IgD-negative memory B cell (primary cell): ENCODE measurements around the gene GUF1. TPM values are rescaled to one million over a fixed set of nuclear protein-coding genes. Genes with fewer than 3 reads are reported as not detected.
A peak's percentile ranks its signal among the peaks of the same experiment; 100 is the strongest.

Experiments used
- H3K27ac Mint-ChIP-seq, 3 donors: one replicate each; pipeline ENCODE4 v1.8.0; 2020 to 2022; ENCODE audit warnings: mild to moderate bottlenecking in 3 of 3, mixed read lengths in 3 of 3, moderate library complexity in 1 of 3
- H3K27me3 Mint-ChIP-seq: one replicate; pipeline ENCODE4 v1.8.0; 2021; ENCODE audit warnings: mixed read lengths
- H3K36me3 Mint-ChIP-seq: one replicate; pipeline ENCODE4 v1.8.0; 2020; ENCODE audit warnings: mild to moderate bottlenecking, mixed read lengths
- H3K4me1 Mint-ChIP-seq, 3 donors: one replicate each; pipeline ENCODE4 v1.8.0; 2020 to 2022; ENCODE audit warnings: mixed read lengths in 3 of 3, mild to moderate bottlenecking in 1 of 3
- H3K4me3 Mint-ChIP-seq, 4 donors: one replicate each; pipeline ENCODE4 v1.8.0; 2020 to 2022; ENCODE audit warnings: mild to moderate bottlenecking in 4 of 4, mixed read lengths in 4 of 4, moderate library complexity in 3 of 4
- H3K9me3 Mint-ChIP-seq, 3 donors: one replicate each; pipeline ENCODE4 v1.8.0; 2020 to 2021; ENCODE audit warnings: mixed read lengths in 3 of 3, mild to moderate bottlenecking in 1 of 3
- polyA plus RNA-seq: library from polyadenylated mRNA; unstranded; fragments of 300-500 nt; fragmentation: Illumina TruSeq; gene quantifications from one replicate; pipeline ENCODE4 v1.2.3, GENCODE V29; 2021

Gene GUF1, protein sequence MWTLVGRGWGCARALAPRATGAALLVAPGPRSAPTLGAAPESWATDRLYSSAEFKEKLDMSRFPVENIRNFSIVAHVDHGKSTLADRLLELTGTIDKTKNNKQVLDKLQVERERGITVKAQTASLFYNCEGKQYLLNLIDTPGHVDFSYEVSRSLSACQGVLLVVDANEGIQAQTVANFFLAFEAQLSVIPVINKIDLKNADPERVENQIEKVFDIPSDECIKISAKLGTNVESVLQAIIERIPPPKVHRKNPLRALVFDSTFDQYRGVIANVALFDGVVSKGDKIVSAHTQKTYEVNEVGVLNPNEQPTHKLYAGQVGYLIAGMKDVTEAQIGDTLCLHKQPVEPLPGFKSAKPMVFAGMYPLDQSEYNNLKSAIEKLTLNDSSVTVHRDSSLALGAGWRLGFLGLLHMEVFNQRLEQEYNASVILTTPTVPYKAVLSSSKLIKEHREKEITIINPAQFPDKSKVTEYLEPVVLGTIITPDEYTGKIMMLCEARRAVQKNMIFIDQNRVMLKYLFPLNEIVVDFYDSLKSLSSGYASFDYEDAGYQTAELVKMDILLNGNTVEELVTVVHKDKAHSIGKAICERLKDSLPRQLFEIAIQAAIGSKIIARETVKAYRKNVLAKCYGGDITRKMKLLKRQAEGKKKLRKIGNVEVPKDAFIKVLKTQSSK
- polyA plus RNA-seq = 13.4 TPM

DNA sequence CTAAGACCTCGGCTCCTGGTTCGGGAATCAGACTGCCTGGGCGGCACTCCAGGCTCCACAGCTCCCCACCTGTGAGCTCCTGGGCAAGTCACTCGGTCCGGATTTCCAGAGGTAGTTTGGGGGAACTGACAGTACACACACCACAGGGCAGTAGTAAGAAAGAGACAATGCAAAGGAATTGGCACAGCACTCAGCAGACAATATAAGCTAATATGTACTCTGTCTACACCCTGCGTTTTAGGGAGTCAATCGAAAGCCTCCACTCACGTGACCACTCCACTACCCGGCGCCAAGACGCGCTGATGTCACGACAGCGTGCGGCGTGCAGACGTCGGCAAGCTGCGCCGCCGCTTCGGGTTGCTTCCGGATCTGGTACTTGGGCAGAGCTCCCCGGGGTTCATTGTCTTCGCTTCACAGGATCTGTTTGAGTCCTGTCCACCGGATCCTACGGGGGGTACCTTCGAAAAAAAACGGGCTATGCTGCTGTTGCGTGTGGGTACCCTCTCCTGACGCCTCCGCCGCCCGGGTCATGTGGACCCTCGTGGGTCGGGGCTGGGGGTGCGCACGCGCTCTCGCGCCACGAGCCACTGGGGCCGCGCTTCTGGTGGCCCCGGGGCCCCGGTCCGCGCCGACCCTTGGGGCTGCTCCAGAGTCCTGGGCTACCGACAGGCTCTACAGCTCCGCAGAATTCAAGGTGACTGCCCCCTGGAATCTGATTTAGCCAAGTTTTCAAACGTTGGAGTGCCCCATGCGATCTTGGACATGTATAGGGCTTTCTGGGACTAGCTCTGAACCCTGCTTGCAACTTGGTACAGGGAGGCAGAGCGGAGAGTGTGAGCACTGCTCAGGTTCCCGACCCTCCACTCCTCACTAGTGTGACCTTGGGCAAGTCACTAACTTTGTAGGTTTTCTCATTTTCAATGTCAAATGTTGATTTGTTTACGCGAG lies at the start of gene GUF1:
Gene GUF1, plus strand, starts transcription at position 327 of the 948 bp plus-strand sequence. Its CDS starts 203 bp downstream, at position 530.
- H3K27ac Mint-ChIP-seq = peak within 1 kb of the TSS; percentile 98 to 99 (median 98)
- H3K36me3 Mint-ChIP-seq = peaks cover 1% of the 10 kb centered on the region
- H3K4me3 Mint-ChIP-seq = peak within 1 kb of the TSS; percentile 94 to 100 (median 98)
- peaks cover 1% of the 10 kb centered on the region for H3K27me3 Mint-ChIP-seq
- peaks cover 14 to 24% (median 17%) of the 10 kb centered on the region in 3 donors for H3K4me1 Mint-ChIP-seq
- no peaks in the 10 kb centered on the region for H3K9me3 Mint-ChIP-seq

DNA sequence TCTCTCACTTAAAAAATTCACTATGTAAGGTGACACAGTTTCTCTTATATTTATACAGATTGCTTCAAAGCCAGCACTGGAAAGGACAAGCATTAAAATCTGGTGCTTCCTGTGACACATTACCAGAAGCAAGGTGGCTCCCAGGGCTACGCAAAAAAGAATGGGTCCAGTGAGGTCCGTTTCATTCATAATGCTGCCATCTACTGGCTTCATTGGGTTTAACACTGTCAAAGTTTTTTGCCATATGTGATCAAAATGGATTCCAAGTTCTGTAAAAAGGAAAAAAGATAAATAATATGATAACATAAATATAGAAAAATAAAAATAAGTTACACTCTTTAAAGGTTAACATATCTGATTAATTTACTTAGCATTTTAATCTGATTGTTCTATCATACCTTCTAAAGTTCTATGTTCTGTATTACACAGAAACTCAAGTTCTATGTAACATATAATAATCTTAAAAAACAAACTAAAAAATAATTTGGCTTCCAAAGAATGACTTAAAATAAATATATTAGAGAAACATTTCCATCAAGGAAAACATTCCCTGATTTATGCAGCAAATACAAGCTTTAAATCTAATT lies 48.8 kb upstream of the GUF1 start:
- Mint-ChIP-seq H3K4me3 (no peak overlapping the region), H3K27ac (peak overlapping the region in 1 of 3 donors; percentile 52), H3K9me3 (no peaks in the 10 kb centered on the region), H3K36me3 (no peaks in the 10 kb centered on the region), H3K4me1 (peaks cover 0 to 2% (median 1%) of the 10 kb centered on the region in 3 donors), H3K27me3 (peaks cover 1% of the 10 kb centered on the region)

DNA sequence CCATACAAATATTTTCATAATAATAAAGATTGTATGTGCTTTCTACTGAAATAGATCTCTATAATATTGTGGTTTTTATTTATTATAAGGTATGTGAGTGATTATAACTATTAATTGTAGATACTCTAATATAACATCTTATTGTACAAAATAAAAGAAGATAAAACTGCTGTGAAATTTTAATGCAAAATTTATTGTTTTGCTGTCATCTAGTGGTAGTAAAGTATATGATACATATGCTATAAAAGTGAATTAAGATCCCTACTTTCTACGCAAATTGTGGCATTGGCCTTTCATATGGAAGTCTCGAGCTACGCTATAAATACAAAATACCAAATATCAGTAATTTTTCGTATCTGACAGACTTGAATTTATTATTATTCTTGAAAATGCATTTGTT lies 46.1 kb upstream of the GUF1 start:
- no peak overlapping the region for H3K4me3 Mint-ChIP-seq
- peaks cover 1% of the 10 kb centered on the region for H3K27me3 Mint-ChIP-seq
- peaks cover 0 to 2% (median 1%) of the 10 kb centered on the region in 3 donors for H3K4me1 Mint-ChIP-seq
- H3K9me3 Mint-ChIP-seq = no peaks in the 10 kb centered on the region
- no peaks in the 10 kb centered on the region for H3K36me3 Mint-ChIP-seq
- H3K27ac Mint-ChIP-seq = no peak overlapping the region

DNA sequence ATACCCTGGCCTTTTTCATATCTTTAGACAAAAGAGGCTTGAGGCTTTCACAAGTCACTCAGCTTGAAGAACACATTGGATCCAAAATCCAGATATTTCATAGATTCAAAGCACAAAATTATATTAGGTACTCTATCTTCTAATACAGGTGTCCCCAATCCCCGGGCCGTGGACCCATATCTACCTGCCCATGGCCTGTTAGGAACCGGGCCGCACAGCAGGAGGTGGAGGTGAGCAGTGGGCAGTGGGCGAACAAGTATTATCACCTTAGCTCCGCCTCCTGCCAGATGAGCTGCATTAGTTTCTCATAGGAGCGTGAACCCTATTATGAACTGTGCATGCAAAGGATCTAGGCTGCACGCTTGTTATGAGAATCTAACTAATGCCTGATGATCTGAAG lies 45.5 kb upstream of the GUF1 start:
- H3K27ac Mint-ChIP-seq = no peak overlapping the region
- no peak overlapping the region for H3K4me3 Mint-ChIP-seq
- peaks cover 1% of the 10 kb centered on the region for H3K27me3 Mint-ChIP-seq
- no peaks in the 10 kb centered on the region for H3K36me3 Mint-ChIP-seq
- H3K4me1 Mint-ChIP-seq = peaks cover 0 to 2% (median 1%) of the 10 kb centered on the region in 3 donors
- H3K9me3 Mint-ChIP-seq = no peaks in the 10 kb centered on the region

DNA sequence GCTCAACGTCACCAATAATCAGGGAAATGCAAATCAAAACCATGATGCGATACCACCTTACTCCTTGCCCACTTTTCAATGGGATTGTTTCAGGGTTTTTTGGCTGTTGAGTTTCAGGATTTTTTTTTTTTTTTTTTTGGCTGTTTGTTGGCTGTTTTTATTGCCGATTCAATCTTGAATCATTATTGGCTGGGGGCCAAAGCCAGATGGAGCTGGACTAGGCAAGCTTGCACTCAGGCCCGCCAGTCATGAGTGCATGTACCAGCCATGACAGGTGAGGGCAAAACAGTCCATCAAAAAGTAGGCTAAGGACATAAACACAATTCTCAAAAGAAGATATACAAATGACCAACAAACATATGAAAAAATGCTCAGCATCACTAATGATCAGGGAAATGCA lies 40.1 kb upstream of the GUF1 start:
- Mint-ChIP-seq H3K4me3 (no peak overlapping the region), H3K9me3 (peaks cover 2 to 5% (median 3%) of the 10 kb centered on the region in 3 donors)

DNA sequence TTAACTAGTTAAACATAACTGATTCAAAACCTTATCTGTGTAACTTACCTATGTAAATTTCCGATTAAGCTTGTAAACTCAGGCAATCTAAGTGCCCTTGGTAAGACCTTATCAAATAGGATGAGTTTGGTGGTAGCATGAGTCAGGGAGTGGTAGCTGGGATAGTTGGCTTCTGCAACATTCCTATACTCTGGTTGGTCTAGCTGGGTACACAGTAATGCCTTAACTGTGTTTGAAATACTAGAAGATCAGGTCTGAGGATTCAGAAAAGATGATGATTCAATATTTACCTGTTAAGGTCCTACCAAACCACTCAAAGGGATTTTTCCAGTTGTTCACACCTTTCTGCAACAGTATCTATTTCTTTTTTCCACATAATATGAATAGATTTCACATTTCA lies 32.1 kb upstream of the GUF1 start:
- Mint-ChIP-seq H3K4me1 (no peaks in the 10 kb centered on the region), H3K36me3 (no peaks in the 10 kb centered on the region), H3K4me3 (no peak overlapping the region), H3K9me3 (peaks cover 3 to 21% (median 4%) of the 10 kb centered on the region in 3 donors), H3K27me3 (no peaks in the 10 kb centered on the region), H3K27ac (no peak overlapping the region)

More for the DNA sequence above, 40.1 kb upstream of the GUF1 start:
- Mint-ChIP-seq H3K36me3 (no peaks in the 10 kb centered on the region), H3K4me1 (no peaks in the 10 kb centered on the region), H3K27me3 (no peaks in the 10 kb centered on the region), H3K27ac (no peak overlapping the region)

DNA sequence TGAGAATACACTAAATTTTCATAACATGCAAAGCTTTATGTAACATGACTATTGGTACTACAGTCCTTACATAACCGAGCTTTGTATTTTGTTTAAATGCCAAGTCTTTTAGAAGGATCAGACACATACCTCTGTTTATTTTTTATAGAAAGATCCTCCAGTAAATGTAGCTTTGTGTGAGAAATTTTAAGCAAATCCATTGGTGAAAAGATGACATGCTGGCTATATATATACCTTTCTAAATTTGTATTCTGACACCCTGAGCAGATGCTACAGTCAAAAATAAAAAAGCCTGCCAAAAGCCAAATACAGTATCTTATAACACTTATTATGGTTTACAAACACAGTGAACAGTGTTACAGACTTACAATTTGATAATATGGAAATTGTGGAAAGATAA lies 26.8 kb upstream of the GUF1 start, which contains the start of gene YIPF7:
Gene YIPF7, minus strand, starts transcription at position 201 of the 400 bp plus-strand sequence. CDS start 1,525 bp downstream, outside the sequence.
- H3K4me3 Mint-ChIP-seq = no peak within 1 kb of the TSS
- no peaks in the 10 kb centered on the region for H3K27me3 Mint-ChIP-seq

DNA sequence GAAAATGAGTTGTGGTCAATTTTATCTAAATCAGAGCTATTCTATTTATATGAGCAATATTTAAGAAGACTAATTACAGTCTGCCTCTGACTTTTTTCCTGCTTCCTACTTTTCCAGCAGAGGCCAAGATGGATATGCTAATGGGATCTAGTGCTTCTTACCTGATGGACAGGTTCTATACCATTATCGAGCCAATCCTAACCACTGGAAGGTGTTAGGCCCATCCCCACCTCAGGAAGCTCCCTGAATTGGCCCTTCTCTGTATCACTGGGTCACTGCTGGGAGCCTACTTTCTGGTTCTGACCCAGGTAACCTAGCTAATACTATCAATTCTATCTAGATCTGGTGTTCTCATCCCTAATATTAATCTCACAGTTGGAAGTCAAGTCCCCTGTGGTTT lies 26.2 kb upstream of the GUF1 start:
- peaks cover 2% of the 10 kb centered on the region for H3K36me3 Mint-ChIP-seq
- H3K4me1 Mint-ChIP-seq = no peaks in the 10 kb centered on the region
- no peaks in the 10 kb centered on the region for H3K9me3 Mint-ChIP-seq
- H3K27me3 Mint-ChIP-seq = no peaks in the 10 kb centered on the region
- no peak overlapping the region for H3K4me3 Mint-ChIP-seq
- no peak overlapping the region for H3K27ac Mint-ChIP-seq

More for the DNA sequence above, 26.8 kb upstream of the GUF1 start, which contains the start of gene YIPF7:
- Mint-ChIP-seq H3K27ac (no peak within 1 kb of the TSS), H3K4me1 (no peaks in the 10 kb centered on the region), H3K9me3 (no peaks in the 10 kb centered on the region), H3K36me3 (peaks cover 2% of the 10 kb centered on the region)

DNA sequence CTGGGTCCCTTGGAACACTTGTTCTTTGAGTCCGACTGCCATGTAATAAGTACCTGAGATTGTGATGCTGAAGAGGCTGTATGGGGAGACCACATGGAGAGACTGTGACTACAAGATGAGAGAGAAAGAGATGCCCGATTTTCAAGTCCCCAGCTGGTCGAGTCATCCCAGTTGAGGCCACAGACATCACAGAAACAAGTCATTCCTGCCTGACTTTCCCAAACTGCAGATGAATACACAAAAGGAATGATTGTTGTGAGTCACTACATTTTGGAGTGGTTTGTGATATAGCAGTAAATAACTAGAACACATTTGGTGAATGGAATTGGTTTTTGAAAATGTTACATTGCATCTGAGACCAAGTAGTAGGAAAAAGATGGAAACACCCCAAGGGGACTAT lies 17.8 kb upstream of the GUF1 start:
- Mint-ChIP-seq H3K4me1 (no peaks in the 10 kb centered on the region), H3K27me3 (peaks cover 2% of the 10 kb centered on the region), H3K36me3 (no peaks in the 10 kb centered on the region), H3K27ac (no peak overlapping the region), H3K9me3 (no peaks in the 10 kb centered on the region), H3K4me3 (no peak overlapping the region)

DNA sequence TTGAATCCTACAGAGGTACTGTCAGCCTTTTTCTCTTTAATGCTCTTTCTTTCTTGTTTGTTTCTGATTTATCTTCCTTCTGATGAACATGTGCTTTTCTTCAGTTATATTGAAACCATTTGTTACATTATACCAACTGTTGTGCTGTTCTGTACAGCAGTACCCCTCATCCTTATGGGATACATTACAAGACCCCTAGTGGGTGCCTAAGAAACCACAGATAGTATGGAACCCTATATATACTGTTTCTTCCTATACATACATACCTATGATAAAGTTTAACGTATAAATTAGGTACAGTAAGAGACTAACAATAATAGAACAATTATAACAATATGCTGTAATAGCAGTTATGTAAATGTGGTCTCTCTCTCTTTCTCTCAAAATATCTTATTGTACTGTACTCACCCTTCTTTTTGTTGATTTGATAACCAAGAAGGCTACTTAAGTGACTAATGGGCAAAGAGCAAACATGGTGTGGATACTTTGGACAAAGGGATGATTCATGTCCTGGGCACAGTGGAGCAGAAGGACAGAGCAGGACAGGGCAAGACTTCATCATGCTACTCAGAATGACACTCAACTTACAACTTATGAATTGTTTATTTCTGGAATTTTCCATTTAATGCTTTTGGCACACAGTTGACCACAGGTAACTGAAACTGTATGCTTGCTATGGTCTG lies 16.1 kb upstream of the GUF1 start:
- no peaks in the 10 kb centered on the region for H3K9me3 Mint-ChIP-seq

DNA sequence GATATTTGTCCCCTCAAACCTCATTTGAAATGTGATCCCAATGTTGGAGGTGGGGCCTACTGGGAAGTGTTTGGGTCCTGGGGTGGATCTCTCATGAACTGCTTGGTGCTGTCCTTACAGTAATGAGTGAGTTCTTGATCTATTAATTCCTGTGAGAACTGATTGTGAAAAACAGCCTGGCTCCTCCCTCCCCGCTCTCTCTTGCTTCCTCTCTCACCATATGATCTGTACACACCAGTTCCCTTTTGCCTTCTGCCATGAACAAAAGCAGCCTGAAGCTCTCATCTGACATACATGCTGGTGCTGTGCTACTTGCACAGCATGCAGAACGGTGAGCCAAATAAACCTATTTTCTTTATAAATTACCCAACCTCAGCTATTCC lies 15.6 kb upstream of the GUF1 start:
- Mint-ChIP-seq H3K4me1 (no peaks in the 10 kb centered on the region), H3K36me3 (no peaks in the 10 kb centered on the region), H3K27me3 (no peaks in the 10 kb centered on the region), H3K9me3 (no peaks in the 10 kb centered on the region), H3K27ac (no peak overlapping the region), H3K4me3 (no peak overlapping the region)

More for the DNA sequence above, 16.1 kb upstream of the GUF1 start:
- no peak overlapping the region for H3K27ac Mint-ChIP-seq
- H3K27me3 Mint-ChIP-seq = peaks cover 1% of the 10 kb centered on the region
- H3K36me3 Mint-ChIP-seq = no peaks in the 10 kb centered on the region
- H3K4me1 Mint-ChIP-seq = no peaks in the 10 kb centered on the region
- H3K4me3 Mint-ChIP-seq = no peak overlapping the region

DNA sequence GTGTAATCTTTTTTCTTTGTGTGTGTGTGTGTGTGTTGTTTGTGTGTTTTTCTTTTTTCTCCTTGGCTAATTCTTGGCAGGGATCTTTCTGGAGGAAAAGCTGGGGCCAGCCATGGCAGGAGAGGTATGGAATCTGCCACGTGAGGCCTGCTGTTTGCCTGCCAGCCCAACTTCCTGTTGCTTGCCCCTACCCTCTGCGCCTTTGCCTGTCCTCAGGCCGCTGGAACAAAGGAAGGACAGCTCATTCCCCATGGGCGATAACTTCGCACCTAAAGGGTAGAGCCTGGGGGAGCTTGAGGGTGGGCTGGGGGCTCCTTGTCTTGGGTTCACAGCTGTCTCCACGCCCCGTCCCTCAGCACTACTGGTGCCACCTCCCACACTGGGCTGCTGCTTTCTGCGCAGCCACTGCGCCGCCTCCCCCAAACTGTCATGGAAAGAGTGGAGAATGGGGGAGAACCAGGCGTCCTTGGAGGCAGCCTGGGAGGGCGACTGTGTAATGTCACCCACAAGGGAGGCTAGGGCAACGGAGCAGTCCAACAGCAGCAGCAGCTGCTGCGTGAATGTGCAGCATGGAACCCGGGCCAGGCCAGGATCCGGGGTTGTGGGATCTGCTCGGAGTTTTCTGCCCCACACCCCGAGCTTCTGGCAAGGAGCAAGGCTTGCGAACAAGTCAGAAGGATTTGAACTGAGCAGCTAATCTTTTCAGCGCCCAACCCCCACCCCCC lies 14.5 kb upstream of the GUF1 start:
- Mint-ChIP-seq H3K27me3 (no peaks in the 10 kb centered on the region), H3K36me3 (peaks cover 1% of the 10 kb centered on the region), H3K4me3 (no peak overlapping the region), H3K9me3 (no peaks in the 10 kb centered on the region), H3K27ac (peak overlapping the region in 1 of 3 donors; percentile 80), H3K4me1 (no peaks in the 10 kb centered on the region)

DNA sequence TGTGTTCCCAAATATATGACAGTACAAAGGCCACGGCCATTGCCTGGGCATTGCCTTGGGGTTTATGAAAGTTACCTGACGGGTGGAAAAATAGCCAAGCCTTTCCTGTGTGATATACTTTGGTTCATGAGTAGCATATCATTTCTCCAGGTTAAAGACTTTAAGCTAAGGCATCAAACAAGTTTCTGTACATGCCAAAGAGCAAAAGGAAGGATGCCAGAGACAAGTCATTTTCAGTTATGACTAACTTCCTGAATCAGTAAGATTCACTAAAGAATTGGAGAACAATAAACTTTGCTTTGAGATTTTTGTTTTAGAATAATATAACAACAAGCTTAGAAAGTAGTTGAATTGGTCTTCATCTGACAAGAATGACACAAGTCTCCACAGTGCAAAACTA lies 9.7 kb upstream of the GUF1 start:
- Mint-ChIP-seq H3K36me3 (peaks cover 1% of the 10 kb centered on the region), H3K9me3 (no peaks in the 10 kb centered on the region), H3K4me3 (no peak overlapping the region), H3K27ac (no peak overlapping the region), H3K27me3 (peaks cover 3% of the 10 kb centered on the region), H3K4me1 (no peaks in the 10 kb centered on the region)
